GM18502 (cell line): ENCODE measurements around the gene BTBD18.

Source experiments
- ATAC-seq: cut with Tn5 transposase; IDR thresholded peaks from one replicate; pipeline ENCODE4 v1.9.1; 2021; ENCODE audit warnings: mild to moderate bottlenecking; ENCODE audit not compliant: unreplicated experiment, poor library complexity

BTBD18 gene

DNA sequence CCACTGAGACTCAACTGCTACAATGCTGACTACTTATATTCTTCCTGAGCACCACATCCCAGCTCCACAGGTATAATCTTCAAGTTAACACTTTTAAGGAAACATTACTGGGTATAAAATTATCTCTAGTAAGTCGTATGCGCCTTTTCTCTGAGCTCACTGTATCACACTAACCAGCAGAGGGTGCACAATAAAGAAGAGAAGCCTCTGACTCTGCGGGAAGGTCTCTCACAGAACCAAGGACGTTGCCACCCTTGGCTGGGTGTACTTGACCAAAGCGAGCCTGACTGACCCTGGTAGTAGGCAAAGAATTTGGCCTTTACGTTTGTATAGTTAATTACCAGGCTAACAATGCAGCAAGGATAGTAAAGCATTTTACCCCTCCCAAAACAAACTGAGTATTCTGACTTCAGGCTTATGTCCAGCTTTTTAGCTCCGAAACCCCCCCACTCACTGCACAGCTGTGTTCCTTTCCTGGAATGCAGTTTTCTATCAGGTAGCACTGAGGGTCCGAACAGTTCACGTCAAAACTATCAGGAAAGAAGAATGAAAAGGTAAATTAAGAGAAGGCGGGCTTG lies at the start of gene BTBD18:
TSS of gene BTBD18 (minus strand) at position 144 of the 578 bp plus-strand sequence. CDS start 631 bp downstream, outside the sequence.
- ATAC-seq = no peak

DNA sequence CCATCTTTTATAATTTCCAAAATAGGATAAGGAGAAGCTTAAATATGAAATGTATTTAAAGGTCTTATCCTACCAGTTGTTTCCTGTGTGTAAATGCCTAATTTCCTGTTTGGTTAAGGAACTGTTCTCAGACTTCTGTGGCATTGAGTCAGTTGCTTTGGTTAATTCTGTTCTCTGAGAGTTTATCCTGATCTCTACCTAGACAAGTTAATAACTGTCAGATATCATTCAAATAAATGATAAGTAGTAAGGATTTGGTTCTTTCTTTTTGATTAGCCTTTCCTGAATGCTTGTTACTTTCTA lies 49.5 kb upstream of the BTBD18 start:
- ATAC-seq = no peak

DNA sequence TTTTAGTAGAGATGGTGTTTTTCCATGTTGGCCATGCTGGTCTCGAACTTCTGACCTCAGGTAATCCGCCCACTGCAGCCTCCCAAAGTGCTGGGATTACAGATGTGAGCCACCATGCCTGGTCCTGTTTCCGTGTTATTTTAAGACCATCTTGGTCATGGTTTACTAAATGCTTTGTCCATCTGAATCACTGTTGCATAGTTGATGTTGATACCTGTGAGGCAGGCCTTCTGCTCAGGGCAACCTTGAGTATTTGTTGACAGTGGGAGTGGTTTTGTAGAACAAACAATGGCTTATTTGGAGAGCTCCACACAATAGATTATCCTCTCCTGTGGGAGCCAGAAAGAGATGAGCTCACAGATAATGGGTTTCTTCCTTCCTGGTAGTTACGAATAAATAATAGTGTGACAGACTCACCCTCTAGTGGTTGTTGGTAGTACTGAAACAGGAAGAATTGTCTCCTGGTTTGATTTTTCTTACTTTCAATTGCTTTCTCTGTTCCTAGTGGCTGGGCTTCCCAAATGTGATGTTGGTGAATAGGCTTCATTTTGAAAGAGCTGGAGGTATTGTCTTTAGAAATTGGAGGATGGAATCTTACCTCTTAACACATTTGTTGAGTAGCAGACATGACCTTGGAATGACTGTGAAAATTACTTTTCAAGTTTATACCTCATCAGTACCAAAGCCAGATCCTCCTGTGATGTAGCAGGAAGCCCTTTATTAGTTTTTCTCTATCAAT lies 49.0 kb upstream of the BTBD18 start:
- ATAC-seq = peak; percentile 87

- ATAC-seq = no peak
These were observed 47.4 kb upstream of the BTBD18 start for GRCh38 chr11:57798905-57799559.

DNA sequence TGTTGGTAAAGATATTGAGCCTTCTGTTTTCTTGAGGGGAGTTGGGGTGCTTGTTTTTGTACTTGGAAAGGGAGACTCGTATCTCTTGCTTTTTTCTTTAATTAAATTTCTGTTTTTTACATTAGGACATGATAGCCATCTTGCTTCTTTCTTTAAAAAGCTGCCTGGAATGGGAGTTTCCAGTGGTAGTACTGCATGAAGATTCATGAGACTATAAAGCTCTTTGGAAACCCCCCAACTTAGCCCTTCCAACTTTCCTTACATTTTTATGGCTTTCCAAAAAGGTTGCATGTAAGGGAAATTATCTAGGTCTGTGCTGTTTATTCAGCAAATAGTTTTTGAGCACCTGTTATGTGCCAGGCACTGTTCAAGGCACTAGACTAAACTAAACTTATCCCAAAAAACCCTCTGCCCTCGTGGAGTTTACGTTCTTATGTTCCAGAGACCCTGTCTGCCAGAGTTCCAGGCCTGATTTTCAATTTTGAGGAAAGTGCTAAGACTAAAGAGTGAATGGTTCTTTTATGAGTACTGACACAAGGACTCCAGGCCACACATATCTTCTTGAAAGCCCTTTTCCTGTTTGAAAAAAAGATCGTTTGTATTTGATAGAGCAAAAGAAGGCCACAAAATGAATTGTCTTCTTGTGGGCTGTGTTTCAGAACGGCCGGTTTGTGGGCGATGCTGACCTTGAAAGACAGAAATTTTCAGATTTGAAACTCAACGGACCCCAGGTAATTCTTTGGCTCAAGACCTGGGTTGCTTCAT lies 41.9 kb upstream of the BTBD18 start:
- no peak for ATAC-seq

- no peak for ATAC-seq
These were observed 41.3 kb upstream of the BTBD18 start for GRCh38 chr11:57792870-57793269.

DNA sequence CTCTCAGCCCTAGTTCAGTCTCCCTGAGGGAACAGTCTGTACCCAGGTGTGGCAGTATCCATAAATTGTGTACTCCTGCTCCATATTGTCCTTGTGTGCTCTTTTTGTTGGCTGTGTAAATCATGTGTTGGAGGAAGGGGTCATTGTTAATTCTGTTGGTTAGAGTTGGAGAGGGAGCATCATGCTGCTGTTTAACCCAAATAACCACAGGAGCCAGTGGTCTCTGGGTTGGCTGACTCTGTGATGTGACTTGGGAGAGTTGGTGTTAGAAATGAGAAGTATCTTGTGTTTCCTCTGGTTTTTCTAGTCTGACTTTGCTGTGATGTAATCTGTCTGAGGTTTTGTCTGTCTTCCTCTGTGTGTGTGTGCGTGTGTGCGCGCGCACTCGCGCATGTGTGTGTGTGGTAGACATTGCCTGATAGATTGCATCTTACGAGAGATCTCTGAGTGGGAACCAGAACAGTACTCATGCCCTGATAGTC lies 40.5 kb upstream of the BTBD18 start:
- peak; percentile 81 for ATAC-seq

GRCh38 chr11:57791321-57792059 lies 39.9 kb upstream of the BTBD18 start:
- ATAC-seq = peak; percentile 1

DNA sequence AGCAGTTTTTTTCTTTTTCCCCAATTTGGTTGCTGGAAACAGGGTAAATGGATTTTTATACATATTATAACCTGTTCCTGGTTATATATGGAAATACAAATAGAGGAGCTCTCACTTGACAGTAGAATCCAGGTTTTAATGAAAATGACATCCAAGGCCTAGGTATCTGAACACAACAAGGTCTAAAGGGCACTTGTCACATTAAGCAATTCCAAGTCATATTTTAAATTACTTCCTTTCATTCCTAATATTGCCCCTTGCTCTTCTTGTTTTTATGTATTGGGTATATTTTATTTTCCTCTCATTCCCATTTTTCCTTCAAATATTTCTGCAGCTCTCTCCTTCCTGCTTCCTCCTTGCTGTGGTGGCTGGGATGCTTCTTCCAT lies 37.1 kb upstream of the BTBD18 start:
- no peak for ATAC-seq

- peak; percentile 48 for ATAC-seq
These were observed 36.5 kb upstream of the BTBD18 start for GRCh38 chr11:57787920-57788702.

DNA sequence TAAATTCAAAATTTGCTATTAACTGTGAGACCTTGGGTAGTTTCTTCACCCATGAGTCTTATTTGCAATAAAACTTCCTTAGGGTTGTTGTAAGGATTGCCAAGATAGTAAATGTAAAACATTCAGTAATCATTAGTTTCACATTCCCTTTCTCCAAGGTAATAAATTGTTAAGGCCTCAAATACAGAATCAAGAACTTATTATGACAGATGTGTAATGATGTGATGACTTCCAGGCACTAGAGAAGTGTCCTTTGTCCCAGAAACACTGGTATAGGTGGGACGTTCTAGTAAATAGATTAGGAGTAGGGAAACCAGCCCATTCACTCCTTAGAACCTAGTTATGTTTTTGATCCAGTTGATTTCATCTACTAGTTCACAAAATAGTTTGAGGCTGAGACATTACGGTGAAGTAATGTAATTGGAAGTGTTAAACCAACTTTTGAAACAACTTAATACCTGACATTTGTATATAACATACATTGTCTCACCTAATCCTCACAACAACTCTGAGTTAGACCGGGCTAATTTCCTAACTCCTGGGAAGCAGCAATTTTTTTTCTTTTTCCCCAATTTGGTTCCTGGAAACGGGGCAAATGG lies 35.5 kb upstream of the BTBD18 start:
- no peak for ATAC-seq

GRCh38 chr11:57786436-57786835 lies 34.8 kb upstream of the BTBD18 start:
- no peak for ATAC-seq

GRCh38 chr11:57785072-57785471 lies 33.5 kb upstream of the BTBD18 start:
- ATAC-seq = peak; percentile 64

DNA sequence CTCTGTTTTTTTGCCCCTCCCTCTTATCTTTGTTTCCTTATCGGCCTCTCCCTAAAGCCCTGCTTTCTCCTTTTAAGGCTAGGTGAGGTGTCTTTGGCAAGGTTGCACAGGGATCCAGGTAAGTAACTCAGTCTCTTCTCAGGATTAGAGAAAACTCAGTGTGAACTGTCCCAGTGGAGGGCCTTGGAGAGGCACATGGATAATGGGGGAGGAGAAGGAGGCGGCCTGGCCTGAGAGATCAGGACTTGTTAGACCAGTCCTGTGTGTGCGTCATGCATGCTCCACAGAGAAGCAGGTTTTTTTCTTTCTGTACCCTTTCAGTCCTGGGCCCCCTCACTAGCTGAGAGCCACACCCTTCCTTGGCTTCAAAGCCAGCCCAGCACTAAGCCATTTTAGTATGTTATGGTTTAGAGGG lies 29.9 kb upstream of the BTBD18 start:
- ATAC-seq = no peak

DNA sequence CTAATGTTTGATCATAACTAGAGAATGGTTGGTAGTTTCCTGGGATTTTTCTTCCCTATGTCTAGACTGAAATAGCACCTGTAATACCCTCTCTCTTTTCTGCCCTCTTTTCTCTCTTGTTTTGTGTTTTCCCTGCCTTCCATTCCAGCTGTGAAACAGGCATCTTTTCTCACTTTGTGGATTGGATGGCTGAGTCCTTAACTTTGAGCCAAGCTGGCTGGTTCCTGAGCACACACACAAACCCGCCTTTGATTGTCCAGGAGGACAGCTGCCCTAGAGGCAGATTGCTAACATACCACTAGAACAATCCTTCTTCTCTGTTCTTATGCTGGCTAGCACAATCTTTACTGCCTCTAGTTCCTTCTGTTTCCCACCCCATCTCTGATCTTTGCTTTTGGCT lies 27.7 kb upstream of the BTBD18 start:
- ATAC-seq = no peak

DNA sequence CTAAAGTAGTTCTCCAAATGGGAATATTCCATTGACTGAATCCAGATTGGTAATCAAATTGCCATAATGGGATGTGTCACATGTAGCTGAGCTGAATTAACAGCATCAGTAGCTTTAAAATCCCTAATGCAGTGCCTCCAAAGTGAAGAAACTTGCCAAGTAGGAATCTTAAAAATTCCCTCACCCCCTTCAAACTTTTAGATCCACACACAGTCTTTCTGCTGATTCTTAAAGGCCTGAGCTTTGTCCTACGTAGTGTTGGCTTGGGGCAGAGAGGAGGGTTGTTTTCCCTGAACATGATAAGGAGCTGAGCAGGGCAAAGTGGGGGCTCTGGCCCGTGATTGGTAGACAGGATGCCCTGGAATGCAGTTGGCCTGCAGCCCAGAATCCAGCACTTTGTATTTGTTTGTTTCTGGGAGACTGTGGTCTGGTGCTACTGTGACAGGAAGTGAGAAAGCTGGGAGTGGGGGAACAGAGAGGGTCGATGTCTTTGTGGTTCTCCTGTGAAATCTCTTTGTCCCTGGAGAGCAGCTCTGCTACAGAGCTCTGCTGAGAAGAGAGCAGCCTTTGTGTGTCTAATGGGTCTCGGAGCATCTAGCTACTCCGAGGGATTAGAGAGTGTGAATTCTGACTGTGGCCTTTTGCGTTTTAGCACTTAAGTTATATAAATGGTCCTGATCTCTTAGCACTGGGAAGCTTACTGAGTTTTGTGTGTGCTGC lies 26.9 kb upstream of the BTBD18 start:
- no peak for ATAC-seq

GRCh38 chr11:57777969-57778317 lies 26.3 kb upstream of the BTBD18 start:
- ATAC-seq = no peak

GRCh38 chr11:57776577-57777210 lies 25.1 kb upstream of the BTBD18 start:
- ATAC-seq = no peak
